Coronary artery (tissue), 2 donors: ENCODE results near the gene MID1IP1.

ENCODE experiments used
- DNase-seq: peaks from one replicate; pipeline ENCODE4 v3.0.0-alpha.2; 2017; ENCODE audit warnings: low spot score
- H3K27ac ChIP-seq, 2 donors: fragments of 200-600 bp; sonication (generic); one replicate each; pipeline ENCODE4 v1.5.1; 2016 to 2019
- H3K4me3 ChIP-seq: fragments of 200-600 bp; sonication (generic); 2 replicates; pipeline ENCODE4 v1.5.1; 2016; ENCODE audit warnings: mild to moderate bottlenecking, moderate library complexity
- TF ChIP-seq, protein P1 (sequence below): fragments of 200-600 bp; sonication (generic); IDR thresholded peaks from one replicate; pipeline ENCODE4 v1.5.1; 2019; ENCODE audit warnings: antibody characterized with exemption

The MID1IP1 gene

DNA sequence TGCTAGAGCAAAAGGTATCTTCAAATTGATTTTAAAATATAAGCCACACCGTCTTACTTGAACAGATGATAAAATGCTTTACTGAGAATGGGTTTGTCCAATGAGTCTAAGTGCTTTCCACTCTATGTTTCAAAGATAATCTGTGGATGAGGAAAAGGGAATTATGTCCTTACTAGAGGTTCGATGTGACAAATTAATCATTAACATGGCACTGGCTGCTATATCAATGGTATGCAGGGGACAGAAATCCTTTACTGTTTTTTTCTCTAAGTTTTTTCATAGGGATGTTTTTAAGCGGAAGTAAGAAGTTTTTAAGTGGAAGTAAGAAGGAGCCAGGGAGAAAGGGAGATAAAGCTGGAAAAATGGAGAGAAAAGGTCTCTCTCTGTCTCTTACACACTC lies 38.0 kb downstream of the MID1IP1 start:
- TF ChIP-seq, protein P1, sequence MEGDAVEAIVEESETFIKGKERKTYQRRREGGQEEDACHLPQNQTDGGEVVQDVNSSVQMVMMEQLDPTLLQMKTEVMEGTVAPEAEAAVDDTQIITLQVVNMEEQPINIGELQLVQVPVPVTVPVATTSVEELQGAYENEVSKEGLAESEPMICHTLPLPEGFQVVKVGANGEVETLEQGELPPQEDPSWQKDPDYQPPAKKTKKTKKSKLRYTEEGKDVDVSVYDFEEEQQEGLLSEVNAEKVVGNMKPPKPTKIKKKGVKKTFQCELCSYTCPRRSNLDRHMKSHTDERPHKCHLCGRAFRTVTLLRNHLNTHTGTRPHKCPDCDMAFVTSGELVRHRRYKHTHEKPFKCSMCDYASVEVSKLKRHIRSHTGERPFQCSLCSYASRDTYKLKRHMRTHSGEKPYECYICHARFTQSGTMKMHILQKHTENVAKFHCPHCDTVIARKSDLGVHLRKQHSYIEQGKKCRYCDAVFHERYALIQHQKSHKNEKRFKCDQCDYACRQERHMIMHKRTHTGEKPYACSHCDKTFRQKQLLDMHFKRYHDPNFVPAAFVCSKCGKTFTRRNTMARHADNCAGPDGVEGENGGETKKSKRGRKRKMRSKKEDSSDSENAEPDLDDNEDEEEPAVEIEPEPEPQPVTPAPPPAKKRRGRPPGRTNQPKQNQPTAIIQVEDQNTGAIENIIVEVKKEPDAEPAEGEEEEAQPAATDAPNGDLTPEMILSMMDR, result no peak
- Histone ChIP-seq H3K4me3 (no peak overlapping the region), H3K27ac (no peak overlapping the region)
- DNase-seq, result no peak

DNA sequence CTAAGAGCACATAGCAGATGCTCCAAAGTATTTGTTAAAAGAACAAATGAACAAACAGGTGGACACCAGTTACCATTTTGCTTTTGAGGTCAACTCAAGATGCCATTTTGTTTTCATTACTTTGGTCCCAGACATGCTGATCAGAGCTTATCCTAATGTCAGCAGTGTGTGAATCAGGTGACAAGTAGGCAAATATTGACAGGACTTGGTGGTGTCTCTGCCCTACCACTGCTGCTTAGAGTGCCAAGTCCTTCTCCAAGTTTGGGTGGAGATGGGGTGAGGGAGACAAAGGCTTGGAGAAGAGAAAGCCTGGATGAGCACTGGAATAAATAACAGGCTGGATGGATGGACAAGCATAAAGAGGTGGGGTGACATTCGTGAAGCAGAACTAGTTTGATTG lies 38.7 kb downstream of the MID1IP1 start:
- H3K4me3 ChIP-seq, result no peak overlapping the region
- no peak for DNase-seq
- H3K27ac ChIP-seq, result no peak overlapping the region
- TF ChIP-seq, protein P1, result no peak

DNA sequence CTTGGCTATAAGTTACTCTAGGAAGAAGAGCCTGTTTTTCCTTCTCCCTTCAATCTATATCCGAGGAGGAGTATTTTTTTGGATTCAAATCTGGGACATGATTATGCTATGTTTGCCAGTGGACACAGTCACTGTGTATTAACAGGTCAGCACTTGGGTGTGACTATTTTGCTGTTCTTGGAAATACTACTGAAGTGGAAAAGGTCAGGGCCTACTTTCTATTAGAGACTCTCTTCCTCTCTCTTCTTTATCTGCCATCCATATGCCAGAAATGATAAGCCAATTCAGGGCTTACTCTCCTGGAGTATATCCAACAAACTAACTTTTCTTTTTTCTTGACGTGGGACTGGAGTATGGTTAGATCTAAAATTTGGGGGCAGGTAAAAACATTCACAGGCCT lies 40.5 kb downstream of the MID1IP1 start:
- TF ChIP-seq, protein P1, result no peak
- no peak overlapping the region for H3K27ac ChIP-seq
- H3K4me3 ChIP-seq, result no peak overlapping the region
- no peak for DNase-seq

DNA sequence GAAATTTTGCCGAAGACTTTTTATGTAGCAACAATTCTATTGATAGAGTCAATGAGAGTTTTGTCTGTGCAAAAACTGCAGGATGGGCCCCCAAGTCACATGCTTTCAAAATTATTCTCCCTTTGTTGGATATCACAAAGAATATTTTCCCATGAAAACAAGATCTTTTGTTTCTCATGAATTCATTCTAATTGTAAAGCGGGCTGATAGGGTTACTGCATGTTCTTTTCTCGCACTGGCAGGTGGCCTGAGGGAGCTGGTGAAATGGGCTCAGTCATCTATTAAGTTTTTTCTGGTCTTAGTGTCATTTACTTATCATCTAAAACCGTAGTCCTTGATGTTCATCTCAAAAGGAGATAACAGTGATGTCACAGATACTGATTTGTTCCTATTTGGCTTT lies 44.2 kb downstream of the MID1IP1 start:
- no peak overlapping the region for H3K27ac ChIP-seq
- TF ChIP-seq, protein P1, result no peak
- no peak for DNase-seq

DNA sequence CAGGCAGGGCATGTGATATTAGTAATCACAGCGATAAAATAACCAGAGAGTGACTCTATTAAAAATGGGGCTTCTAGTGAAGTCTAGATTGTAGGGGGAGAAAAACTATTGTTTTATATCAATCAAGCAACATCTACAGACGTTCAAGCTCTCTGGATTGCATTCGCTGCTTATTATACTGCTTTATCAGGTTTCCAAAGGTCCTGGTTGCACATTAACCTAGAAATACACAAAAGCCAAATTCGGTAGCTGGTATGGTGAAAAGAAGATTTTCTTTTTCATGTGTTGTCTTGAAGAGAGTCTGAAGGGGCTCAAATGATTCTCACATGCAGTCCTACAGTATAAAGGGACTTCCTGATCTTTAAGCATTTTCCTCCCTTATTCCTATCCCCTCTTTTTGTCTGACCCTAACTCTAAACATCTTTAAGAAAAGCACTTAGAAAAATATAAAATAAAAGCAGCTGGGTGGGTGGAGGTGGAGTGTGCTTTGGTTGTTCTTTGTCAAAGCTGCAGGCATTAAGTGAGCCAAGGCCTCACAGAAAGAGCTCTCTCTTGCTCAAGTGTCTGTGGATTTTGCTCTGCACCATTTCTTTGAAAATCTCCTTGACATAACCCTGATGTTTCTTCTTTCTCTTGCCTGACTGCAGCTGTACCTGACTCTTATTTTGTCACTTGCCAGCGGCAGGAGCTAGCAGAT lies 46.1 kb downstream of the MID1IP1 start:
- no peak for DNase-seq
- Histone ChIP-seq H3K4me3 (no peak overlapping the region), H3K27ac (no peak overlapping the region)
- TF ChIP-seq, protein P1, result no peak

More for the DNA sequence above, 44.2 kb downstream of the MID1IP1 start:
- H3K4me3 ChIP-seq, result no peak overlapping the region

DNA sequence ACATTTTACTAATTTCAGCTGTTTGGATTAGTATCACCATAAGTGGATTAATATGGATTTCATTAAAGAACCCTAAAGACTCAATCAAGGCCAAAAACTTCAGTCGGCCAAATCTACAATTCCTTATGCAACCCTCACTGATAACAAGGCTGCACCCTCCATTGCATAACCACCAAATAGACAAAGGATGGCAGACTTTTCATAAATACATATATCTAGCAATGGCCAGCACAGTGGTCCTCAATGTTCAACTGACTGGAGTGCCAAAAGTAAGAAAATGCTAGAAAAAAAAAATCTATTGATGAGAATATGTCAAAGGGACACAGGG lies 46.6 kb downstream of the MID1IP1 start:
- TF ChIP-seq, protein P1, result no peak
- H3K4me3 ChIP-seq, result no peak overlapping the region
- H3K27ac ChIP-seq, result no peak overlapping the region
- DNase-seq, result no peak

DNA sequence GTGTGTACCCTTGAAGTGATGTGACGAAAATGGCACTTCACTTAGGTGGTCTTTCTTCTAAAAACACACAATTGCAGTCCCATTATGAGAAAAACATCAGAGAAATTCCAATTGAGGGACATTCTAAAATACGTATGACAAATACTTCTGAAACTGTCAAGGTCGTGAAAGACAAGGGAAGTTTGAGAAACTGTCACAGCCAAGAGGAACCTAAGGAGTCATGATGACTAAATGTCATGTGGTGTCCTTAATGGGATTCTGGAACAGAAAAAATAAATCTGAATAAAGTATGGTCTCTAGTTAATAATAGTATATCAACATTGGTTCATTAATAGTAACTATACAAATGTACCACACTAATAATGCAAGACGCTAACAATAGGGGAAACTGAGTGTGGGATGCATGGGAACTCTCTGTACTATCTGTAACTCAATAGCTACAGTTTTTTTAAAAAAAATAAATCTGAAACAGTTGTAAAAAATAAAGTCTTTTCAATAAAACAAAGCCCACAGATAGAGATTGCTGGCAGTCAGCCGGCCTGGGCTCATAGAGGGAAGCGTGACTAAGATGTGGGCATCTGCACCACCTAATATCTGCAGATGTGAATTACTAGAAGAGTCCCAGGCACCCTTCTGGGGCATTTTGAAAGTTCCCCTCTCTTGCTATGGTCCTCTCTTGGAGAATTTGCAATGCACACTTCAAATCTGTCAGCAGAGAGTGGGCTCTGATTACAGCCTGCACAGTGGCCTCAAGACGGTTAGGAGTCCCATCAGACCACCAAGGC lies 47.6 kb downstream of the MID1IP1 start:
- no peak for DNase-seq
- H3K4me3 ChIP-seq, result no peak overlapping the region
- TF ChIP-seq, protein P1, result no peak
- H3K27ac ChIP-seq, result no peak overlapping the region
